ENCODE measurements around the gene PSMA2.

Gene PSMA2

DNA sequence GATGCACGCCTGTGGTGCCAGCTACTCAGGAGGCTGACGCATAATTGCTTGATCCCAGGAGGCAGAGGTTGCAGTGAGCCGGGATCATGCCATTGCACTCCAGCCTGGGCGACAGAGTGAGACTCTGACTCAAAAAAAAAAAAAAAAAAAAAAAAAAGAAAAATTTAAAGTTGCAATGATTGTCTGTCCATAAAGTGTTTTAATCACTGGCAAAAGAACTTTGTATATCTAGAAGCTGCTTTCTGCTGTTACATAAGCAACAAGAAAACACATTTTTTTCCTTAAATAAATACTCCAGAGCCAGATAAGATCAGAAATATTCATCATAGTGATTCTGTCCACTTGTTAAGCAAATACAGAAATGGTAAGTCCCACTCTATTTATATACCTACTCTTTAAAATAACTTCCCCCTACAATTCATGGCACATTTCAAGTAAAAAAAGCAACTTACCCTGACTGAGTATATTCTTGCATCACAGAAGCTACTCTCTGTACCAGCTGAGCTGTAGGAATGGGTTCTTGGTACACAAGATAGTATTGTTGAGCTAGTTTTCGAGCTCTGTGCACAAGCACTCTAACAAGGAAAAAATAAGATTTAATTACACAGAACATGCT is 7.6 kb downstream of the PSMA2 start:
- Histone ChIP-seq H3K36me3 (peaks cover 55% of the 10 kb centered on the region), H3K4me3 (ENCODE audit: low read depth in 1 of 2, low read length in 1 of 2) (no peak overlapping the region), H3K4me1 (ENCODE audit: control insufficient read depth in 1 of 2, insufficient read depth in 1 of 2, low read depth in 1 of 2, low read length in 1 of 2) (peaks cover 29 to 40% of the 10 kb centered on the region in 2 experiments), H3K27me3 (no peaks in the 10 kb centered on the region), H3K27ac (peak overlapping the region; percentile 75), H3K9me3 (no peaks in the 10 kb centered on the region)
- TF ChIP-seq, protein P1, sequence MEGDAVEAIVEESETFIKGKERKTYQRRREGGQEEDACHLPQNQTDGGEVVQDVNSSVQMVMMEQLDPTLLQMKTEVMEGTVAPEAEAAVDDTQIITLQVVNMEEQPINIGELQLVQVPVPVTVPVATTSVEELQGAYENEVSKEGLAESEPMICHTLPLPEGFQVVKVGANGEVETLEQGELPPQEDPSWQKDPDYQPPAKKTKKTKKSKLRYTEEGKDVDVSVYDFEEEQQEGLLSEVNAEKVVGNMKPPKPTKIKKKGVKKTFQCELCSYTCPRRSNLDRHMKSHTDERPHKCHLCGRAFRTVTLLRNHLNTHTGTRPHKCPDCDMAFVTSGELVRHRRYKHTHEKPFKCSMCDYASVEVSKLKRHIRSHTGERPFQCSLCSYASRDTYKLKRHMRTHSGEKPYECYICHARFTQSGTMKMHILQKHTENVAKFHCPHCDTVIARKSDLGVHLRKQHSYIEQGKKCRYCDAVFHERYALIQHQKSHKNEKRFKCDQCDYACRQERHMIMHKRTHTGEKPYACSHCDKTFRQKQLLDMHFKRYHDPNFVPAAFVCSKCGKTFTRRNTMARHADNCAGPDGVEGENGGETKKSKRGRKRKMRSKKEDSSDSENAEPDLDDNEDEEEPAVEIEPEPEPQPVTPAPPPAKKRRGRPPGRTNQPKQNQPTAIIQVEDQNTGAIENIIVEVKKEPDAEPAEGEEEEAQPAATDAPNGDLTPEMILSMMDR (IDR thresholded peaks at IDR 0.05), result no peak

- no peaks in the 10 kb centered on the region for H3K9me3 ChIP-seq
- TF ChIP-seq, protein P1 (IDR thresholded peaks at IDR 0.05), result no peak
- H3K36me3 ChIP-seq, result peaks cover 72% of the 10 kb centered on the region
- no peaks in the 10 kb centered on the region for H3K27me3 ChIP-seq
- no peak overlapping the region for H3K27ac ChIP-seq
- H3K4me1 ChIP-seq (ENCODE audit: control insufficient read depth in 1 of 2, insufficient read depth in 1 of 2, low read depth in 1 of 2, low read length in 1 of 2), result peaks cover 19 to 25% of the 10 kb centered on the region in 2 experiments
- no peak overlapping the region for H3K4me3 ChIP-seq (ENCODE audit: low read depth in 1 of 2, low read length in 1 of 2)
These were observed 9.8 kb downstream of the PSMA2 start for GRCh38 chr7:42922017-42922753.

DNA sequence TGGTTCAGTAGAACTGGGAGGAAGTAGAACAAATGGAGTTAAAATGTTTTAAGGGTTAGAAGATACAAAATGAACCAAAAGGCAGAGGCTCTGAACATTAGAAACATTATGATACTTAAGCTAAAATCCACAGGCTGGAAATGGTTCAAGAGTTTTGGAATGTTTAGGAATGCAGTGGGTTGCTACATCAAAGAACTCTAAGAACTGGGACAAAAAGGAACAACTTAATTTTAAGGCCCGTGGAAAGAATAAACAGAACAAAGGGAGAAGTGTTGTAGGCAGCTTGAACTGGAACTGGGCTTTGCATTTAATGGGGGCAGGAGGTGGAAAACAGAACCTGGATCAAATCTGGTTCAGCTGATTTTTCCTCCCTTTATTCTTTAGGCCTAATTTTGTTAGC is 16.6 kb downstream of the PSMA2 start:
- TF ChIP-seq, protein P1 (IDR thresholded peaks at IDR 0.05), result no peak
- Histone ChIP-seq H3K36me3 (peaks cover 43% of the 10 kb centered on the region), H3K4me1 (ENCODE audit: control insufficient read depth in 1 of 2, insufficient read depth in 1 of 2, low read depth in 1 of 2, low read length in 1 of 2) (peaks cover 21 to 25% of the 10 kb centered on the region in 2 experiments), H3K27ac (no peak overlapping the region), H3K4me3 (ENCODE audit: low read depth in 1 of 2, low read length in 1 of 2) (no peak overlapping the region), H3K9me3 (no peaks in the 10 kb centered on the region), H3K27me3 (no peaks in the 10 kb centered on the region)

DNA sequence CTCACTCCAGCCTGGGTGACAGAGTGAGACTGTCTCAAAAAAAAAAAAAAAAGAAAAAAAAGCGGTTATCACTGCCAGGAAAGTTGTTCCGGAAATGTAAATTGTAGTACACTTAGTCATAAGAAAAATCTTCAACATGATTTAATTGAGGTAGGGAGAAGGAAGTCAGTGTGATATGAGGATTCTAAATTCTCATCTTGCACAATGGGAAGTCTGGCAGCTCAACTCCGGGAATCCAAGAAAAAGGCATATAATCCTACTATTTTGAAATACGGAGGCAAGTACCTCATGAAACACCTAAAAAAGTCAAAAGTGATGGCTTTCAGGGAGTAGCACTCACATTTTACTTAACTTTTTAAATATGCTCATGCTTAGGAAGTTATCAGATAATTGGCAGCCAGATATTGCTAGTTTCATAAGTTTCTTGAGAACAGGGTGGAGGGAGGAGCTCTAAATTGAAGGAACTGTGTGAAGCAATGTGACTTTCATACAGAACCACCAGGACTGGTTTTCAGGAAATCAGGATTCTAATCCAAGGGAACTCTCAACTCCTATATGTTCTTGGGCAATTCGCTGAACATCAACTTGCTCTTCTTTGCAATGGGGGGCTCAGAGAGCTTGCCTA is 17.4 kb downstream of the PSMA2 start:
- TF ChIP-seq, protein P1 (IDR thresholded peaks at IDR 0.05), result no peak
- Histone ChIP-seq H3K9me3 (no peaks in the 10 kb centered on the region), H3K4me1 (ENCODE audit: control insufficient read depth in 1 of 2, insufficient read depth in 1 of 2, low read depth in 1 of 2, low read length in 1 of 2) (peaks cover 29 to 33% of the 10 kb centered on the region in 2 experiments), H3K27ac (no peak overlapping the region), H3K36me3 (peaks cover 35% of the 10 kb centered on the region), H3K27me3 (no peaks in the 10 kb centered on the region), H3K4me3 (ENCODE audit: low read depth in 1 of 2, low read length in 1 of 2) (no peak overlapping the region)

- TF ChIP-seq, protein P1 (IDR thresholded peaks at IDR 0.05), result no peak
- H3K9me3 ChIP-seq, result no peaks in the 10 kb centered on the region
These were observed 18.0 kb downstream of the PSMA2 start for GRCh38 chr7:42914009-42914408.

More at GRCh38 chr7:42914009-42914408, 18.0 kb downstream of the PSMA2 start:
- Histone ChIP-seq H3K27ac (no peak overlapping the region), H3K4me3 (ENCODE audit: low read depth in 1 of 2, low read length in 1 of 2) (no peak overlapping the region), H3K4me1 (ENCODE audit: control insufficient read depth in 1 of 2, insufficient read depth in 1 of 2, low read depth in 1 of 2, low read length in 1 of 2) (peaks cover 34 to 38% of the 10 kb centered on the region in 2 experiments), H3K36me3 (peaks cover 30% of the 10 kb centered on the region), H3K27me3 (no peaks in the 10 kb centered on the region)
